Left ventricle myocardium inferior (tissue), 1 donor: ENCODE data around the gene CHST13. TPM values are rescaled to one million over a fixed set of nuclear protein-coding genes. Genes with fewer than 3 reads are reported as not detected.

Experiments used
- DNase-seq: peaks from one replicate; pipeline ENCODE4 v3.0.0-alpha.2; 2020
- H3K27ac ChIP-seq: fragments of 200-600 bp; replicated peaks from 2 replicates; pipeline ENCODE4 v1.8.0; 2021
- H3K27me3 ChIP-seq: fragments of 200-600 bp; 2 replicates; pipeline ENCODE4 v1.8.0; 2021; ENCODE audit warnings: low read depth
- H3K36me3 ChIP-seq: fragments of 200-600 bp; 2 replicates; pipeline ENCODE4 v1.8.0; 2021
- H3K4me1 ChIP-seq: fragments of 200-600 bp; 2 replicates; pipeline ENCODE4 v1.8.0; 2021
- H3K4me3 ChIP-seq: fragments of 200-600 bp; 2 replicates; pipeline ENCODE4 v1.8.0; 2021; ENCODE audit warnings: mild to moderate bottlenecking, moderate library complexity
- H3K9me3 ChIP-seq: fragments of 200-600 bp; replicated peaks from 2 replicates; pipeline ENCODE4 v1.8.0; 2021
- CTCF ChIP-seq: fragments of 200-600 bp; IDR thresholded peaks from 2 replicates; pipeline ENCODE4 v1.8.0; 2021; ENCODE audit warnings: antibody characterized with exemption, mild to moderate bottlenecking, borderline replicate concordance
- intact Hi-C: fragments of 100-400 bp; cut with micrococcal nuclease; formaldehyde crosslinking; loops from one replicate; pipeline ENCODE4 v1.11.0; 2022
- total RNA-seq: library from RNA; stranded (reverse); fragmentation: NEBNext Ultra II Directional; extraction: Animal tissue kit (Norgen Biotek cat#: 25700); gene quantifications from one replicate; pipeline ENCODE4 v1.2.1, GENCODE V29; 2021
- donor health status: DM: no; HTN: yes; CAD: no; lungs with severe emphysema.

The CHST13 gene
- total RNA-seq, 1 donor from 2014 or later: 0.11 TPM

- Histone ChIP-seq H3K9me3 (no peaks in the 10 kb centered on the region), H3K36me3 (no peaks in the 10 kb centered on the region), H3K27me3 (no peaks in the 10 kb centered on the region), H3K27ac (no peak overlapping the region), H3K4me3 (no peak overlapping the region), H3K4me1 (peaks cover 12% of the 10 kb centered on the region)
- no peak for TF ChIP-seq CTCF
- DNase-seq: no peak
- intact Hi-C loops: no loop called here
Measured at GRCh38 chr3:126554560-126555525, 30.9 kb downstream of the CHST13 start.

GRCh38 chr3:126555795-126556636, 32.1 kb downstream of the CHST13 start:
- TF ChIP-seq CTCF: no peak
- Histone ChIP-seq H3K4me1 (no peaks in the 10 kb centered on the region), H3K9me3 (peaks cover 1% of the 10 kb centered on the region), H3K4me3 (no peak overlapping the region), H3K27me3 (no peaks in the 10 kb centered on the region), H3K27ac (no peak overlapping the region), H3K36me3 (no peaks in the 10 kb centered on the region)
- no peak for DNase-seq
- intact Hi-C loops: no loop called here

GRCh38 chr3:126556637-126557414, 32.9 kb downstream of the CHST13 start:
- Histone ChIP-seq H3K4me1 (no peaks in the 10 kb centered on the region), H3K36me3 (no peaks in the 10 kb centered on the region), H3K9me3 (peaks cover 7% of the 10 kb centered on the region), H3K27ac (no peak overlapping the region), H3K27me3 (no peaks in the 10 kb centered on the region), H3K4me3 (no peak overlapping the region)
- TF ChIP-seq CTCF: no peak
- DNase-seq: no peak
- intact Hi-C loops: no loop called here

- H3K9me3 ChIP-seq: peaks cover 7% of the 10 kb centered on the region
- no peaks in the 10 kb centered on the region for H3K36me3 ChIP-seq
- no peak for DNase-seq
- no peak overlapping the region for H3K27ac ChIP-seq
- TF ChIP-seq CTCF: no peak
- intact Hi-C loops: no loop called here
- H3K4me3 ChIP-seq: no peak overlapping the region
- H3K4me1 ChIP-seq: no peaks in the 10 kb centered on the region
- H3K27me3 ChIP-seq: no peaks in the 10 kb centered on the region
Measured at GRCh38 chr3:126557415-126557745, 33.4 kb downstream of the CHST13 start.

GRCh38 chr3:126557761-126558160, 33.8 kb downstream of the CHST13 start:
- DNase-seq: no peak
- Histone ChIP-seq H3K36me3 (no peaks in the 10 kb centered on the region), H3K4me1 (no peaks in the 10 kb centered on the region), H3K4me3 (no peak overlapping the region), H3K27ac (no peak overlapping the region), H3K27me3 (no peaks in the 10 kb centered on the region), H3K9me3 (peaks cover 11% of the 10 kb centered on the region)
- intact Hi-C loops: no loop called here
- no peak for TF ChIP-seq CTCF
